GM12878 (cell line): ENCODE data around the gene UXS1.
"Not testable (repeated sequence)": the region's sequence is repeated elsewhere in the genome, so short reads cannot be mapped to it uniquely, and the experiment has no call there.

Experiments
- E2F8 ChIP-seq: fragments of 450-650 bp; IDR thresholded peaks from 2 replicates; pipeline ENCODE4 v1.6.1; 2018; ENCODE audit warnings: mild to moderate bottlenecking, low read depth, moderate library complexity; ENCODE audit not compliant: partially characterized antibody
- RB1 ChIP-seq: fragments of 450-650 bp; formaldehyde crosslinking; IDR thresholded peaks from 2 replicates; pipeline ENCODE4 v1.6.1; 2017; ENCODE audit warnings: mild to moderate bottlenecking, borderline replicate concordance
- TF ChIP-seq, protein P1 (sequence below): fragments of 450-650 bp; formaldehyde crosslinking; IDR thresholded peaks from 2 replicates; pipeline ENCODE4 v1.4.0; 2020; ENCODE audit warnings: mild to moderate bottlenecking, moderate library complexity

DNA sequence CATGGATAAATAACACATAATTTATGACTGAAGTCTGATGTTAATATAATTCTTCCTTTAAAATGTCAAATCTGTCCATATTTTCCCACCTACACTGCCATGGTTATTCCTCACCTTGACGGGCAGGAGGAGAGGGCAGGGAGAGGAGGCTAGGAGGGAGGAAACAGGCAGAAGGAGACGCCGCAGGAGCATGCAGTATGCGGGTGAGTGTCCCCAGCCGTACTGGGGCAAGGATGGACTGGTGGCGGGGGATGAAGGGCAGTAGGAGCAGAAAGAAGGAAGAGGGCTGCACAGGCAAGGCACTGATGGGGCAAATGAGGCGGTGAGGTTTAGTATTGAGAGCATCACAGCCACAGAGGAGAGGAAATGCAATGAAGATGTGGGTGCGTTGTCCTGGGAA is 25.1 kb upstream of the UXS1 start:
- not testable (repeated sequence) for TF ChIP-seq E2F8, RB1
- TF ChIP-seq, protein P1, sequence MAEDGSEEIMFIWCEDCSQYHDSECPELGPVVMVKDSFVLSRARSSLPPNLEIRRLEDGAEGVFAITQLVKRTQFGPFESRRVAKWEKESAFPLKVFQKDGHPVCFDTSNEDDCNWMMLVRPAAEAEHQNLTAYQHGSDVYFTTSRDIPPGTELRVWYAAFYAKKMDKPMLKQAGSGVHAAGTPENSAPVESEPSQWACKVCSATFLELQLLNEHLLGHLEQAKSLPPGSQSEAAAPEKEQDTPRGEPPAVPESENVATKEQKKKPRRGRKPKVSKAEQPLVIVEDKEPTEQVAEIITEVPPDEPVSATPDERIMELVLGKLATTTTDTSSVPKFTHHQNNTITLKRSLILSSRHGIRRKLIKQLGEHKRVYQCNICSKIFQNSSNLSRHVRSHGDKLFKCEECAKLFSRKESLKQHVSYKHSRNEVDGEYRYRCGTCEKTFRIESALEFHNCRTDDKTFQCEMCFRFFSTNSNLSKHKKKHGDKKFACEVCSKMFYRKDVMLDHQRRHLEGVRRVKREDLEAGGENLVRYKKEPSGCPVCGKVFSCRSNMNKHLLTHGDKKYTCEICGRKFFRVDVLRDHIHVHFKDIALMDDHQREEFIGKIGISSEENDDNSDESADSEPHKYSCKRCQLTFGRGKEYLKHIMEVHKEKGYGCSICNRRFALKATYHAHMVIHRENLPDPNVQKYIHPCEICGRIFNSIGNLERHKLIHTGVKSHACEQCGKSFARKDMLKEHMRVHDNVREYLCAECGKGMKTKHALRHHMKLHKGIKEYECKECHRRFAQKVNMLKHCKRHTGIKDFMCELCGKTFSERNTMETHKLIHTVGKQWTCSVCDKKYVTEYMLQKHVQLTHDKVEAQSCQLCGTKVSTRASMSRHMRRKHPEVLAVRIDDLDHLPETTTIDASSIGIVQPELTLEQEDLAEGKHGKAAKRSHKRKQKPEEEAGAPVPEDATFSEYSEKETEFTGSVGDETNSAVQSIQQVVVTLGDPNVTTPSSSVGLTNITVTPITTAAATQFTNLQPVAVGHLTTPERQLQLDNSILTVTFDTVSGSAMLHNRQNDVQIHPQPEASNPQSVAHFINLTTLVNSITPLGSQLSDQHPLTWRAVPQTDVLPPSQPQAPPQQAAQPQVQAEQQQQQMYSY = not testable (repeated sequence)
